ENCODE data around the gene RNU7-1.
A peak's percentile ranks its signal among the peaks of the same experiment; 100 is the strongest.
"Not testable (repeated sequence)": the region's sequence is repeated elsewhere in the genome, so short reads cannot be mapped to it uniquely, and the experiment has no call there.

RNU7-1 gene

DNA sequence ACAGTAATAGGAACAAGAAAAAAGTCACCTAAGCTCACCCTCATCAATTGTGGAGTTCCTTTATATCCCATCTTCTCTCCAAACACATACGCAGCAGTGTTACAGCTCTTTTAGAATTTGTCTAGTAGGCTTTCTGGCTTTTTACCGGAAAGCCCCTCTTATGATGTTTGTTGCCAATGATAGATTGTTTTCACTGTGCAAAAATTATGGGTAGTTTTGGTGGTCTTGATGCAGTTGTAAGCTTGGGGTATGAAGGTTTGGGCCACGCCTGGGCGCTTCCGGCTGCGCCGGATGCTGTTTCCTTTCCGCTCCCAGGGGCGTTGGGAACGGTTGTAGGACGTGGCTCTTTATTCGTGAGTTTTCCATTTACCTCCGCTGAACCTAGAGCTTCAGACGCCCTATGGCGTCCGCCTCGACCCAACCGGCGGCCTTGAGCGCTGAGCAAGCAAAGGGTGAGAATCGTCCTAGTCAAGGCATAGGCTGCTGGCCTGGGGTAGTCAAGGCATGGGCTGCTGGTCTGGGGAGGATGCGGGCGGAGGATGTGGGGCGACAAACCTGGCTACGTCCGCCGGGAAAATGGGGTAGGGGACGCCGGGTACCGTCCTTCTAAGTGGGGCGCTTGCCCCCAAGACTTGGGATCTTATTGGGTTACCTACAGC is at the start of gene RNU7-1, which contains the start of gene C12orf57:
TSS of gene RNU7-1 (plus strand) at position 95 of the 659 bp plus-strand sequence.
TSS of gene C12orf57 (plus strand) at position 301 of the 659 bp plus-strand sequence. CDS start at position 401, 100 bp downstream.
- no peak for DNase-seq (ENCODE audit: low read depth)

DNA sequence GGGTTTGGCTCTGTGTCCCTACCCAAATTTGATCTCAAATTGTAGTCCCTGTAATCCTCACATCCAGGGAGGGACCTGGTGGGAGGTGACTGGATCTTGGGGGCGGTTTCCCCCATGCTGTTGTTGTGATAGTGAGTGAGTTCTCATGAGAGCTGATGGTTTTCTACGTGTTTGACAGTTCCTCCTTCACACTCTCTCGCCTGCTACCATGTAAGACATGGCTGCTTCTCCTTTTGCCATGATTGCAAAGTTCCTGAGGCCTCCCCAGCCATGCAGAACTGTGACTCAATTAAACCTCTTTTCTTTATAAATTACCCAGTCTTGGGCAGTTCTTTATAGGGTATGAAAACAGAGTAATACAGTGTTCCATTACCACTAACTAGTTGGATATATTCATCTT is 49.3 kb upstream of the RNU7-1 start:
- DNase-seq (ENCODE audit: low read depth) = no peak

DNA sequence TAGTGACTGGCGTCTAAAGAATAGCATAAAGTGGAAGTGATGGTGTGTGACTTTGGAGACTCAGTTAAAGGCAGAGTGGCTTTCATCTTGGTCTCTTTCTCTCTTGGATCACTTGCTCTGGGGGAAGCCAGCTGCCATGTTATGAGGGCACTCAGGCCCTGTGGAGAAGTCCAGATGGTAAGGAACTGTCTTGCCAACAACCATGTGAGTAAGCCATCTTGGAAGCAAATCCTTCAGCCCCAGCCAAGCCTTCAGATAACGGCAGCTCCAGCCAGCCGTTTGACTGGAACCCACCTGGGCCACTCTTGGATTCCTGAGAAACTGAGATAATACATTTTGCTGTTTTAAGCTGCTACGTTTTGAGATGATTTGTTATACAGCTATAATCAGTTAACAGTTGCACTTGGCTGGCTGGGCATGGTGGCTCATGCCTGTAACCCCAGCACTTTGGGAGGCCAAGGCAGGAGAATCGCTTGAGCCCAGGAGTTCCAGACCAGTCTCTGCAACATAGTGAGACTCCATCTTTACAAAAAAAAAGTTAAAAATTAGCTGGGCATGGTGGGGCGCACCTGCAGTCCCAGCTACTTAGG is 46.7 kb upstream of the RNU7-1 start:
- DNase-seq (ENCODE audit: low read depth) = no peak

DNA sequence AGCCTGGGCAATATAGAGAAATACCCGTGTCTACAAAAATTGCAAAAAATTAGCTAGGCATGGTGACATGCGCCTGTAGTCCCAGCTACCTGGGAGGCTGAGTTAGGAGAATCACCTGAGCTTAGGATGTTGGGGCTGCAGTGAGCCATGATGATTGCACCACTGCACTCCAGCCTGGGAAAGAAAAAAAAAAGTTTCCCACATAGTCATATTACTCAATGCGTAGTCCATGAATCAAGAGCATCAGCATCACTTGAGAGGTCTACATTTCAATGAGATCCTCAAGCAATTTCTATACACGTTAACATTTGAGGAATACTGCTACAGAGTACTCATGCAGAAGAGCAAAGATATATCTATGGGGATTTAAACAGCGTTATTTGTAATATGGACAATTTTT is 44.2 kb upstream of the RNU7-1 start:
- no peak for DNase-seq (ENCODE audit: low read depth)

DNA sequence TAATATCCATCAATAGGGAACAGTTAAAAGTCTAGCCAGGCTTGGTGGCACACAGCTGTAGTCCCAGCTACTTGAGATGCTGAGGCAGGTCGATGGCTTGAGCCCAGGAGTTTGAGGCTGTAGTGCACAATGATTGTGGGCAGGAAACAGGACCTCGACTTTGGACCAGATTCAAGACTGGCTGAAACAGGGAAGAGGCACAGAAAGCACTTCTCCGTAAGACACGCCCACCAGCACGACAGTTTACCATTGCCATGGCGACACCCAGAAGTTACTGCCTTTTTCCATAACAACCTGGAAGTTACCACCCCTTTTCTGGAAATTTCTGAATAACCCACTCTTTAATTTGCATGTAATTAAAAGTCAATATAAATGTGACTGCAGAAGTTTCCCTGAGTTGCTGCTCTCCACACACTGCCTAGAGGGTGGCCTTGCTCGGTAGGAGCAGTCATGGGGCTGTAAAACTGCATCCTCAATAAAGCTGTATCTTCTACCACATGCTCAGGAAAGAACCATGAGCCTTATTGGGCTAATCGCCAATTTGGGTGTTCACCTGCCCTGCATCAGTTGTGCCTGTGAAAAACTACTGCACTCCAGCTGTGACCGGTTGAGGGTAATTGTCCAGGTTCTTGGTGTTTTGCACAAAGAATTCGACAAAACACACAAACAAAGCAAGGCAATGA is 43.6 kb upstream of the RNU7-1 start:
- DNase-seq (ENCODE audit: low read depth) = no peak

DNA sequence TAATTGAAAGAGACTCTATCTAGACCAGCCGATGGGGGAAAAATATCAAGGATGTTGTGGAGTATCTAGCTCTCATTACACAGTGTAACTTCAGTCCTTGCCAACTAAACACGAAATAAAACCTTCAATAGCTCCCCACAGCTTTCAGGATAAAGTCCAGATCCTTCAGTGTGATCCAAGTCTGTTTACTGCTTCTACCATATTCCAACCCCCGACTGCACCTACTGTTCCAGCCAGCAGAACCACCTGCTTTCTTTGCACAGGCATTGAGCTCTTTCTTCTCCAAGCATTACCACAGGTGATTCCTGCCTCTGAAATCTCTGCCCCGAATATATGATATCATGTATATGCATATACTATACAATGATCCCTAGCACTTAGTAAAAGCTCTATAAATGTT is 41.2 kb upstream of the RNU7-1 start:
- no peak for DNase-seq (ENCODE audit: low read depth)

DNA sequence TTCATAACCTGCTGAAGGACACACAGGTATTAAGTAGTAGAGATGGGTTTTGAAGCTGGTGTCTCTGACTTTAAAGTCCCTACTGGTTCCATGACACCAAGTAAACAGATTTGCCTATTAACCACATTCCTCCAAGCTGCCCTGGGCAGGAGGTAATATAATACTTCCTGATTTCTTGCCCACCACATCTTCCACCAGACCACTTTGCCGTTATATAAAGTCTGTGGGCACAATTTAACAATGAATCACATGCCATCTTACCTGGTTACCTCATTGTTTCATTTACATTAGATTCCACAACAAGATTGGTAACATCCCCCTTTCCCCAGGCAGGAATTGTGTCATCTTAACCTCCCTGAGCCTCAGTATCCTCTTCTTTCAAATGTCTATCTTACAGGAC is 39.9 kb upstream of the RNU7-1 start:
- no peak for DNase-seq (ENCODE audit: low read depth)

DNA sequence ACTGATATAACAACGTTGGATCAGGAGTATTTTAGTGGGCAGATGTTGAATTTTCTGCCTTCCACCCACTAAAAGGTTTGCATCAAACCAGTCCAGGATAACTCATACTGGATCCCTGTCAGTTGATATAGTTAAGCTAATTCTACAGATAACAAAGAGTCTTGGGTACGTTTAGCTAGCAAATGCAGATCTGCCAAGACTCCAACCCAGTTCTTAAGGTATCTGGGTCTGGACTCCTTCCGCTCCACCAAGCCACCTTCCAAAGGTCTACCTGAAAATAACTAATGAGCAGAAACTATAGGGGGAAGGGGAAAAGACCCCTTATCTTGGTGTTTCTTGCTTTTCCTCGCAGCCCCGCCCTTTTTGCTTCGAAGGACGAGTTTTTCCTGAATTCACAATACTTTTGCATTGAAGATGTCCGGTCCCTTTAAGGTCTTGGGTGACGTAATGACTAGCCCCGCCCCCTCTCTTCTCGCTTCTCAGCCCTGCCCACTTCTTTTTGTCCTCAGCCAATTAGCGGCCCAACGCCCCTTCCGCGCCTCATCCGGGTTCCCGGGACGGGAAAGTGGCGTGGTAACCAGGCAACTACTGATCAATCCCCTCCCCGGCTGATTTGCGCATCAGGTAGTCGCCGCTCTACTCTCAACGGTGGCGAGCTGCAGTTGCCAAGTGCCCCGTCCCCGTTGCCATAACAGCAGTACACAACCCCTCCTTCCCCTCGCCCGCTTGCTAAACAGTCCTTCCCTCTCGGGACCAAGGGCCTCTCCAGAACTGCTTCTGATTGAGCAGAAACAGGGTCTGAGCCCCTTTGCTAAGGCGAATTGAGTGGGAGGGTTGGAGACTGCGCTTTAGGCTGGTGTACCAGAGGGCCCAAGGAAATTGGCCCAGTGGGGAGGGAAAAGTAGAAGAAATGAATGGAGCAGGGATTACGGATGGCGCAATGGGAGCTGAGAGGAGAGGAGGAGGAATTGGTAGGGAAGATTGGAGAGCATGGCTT is 39.0 kb upstream of the RNU7-1 start, which contains the start of gene LRRC23:
TSS of gene LRRC23 (plus strand) at position 543 of the 997 bp plus-strand sequence. CDS start 812 bp downstream, outside the sequence.
- peak; percentile 71 for DNase-seq (ENCODE audit: low read depth)

DNA sequence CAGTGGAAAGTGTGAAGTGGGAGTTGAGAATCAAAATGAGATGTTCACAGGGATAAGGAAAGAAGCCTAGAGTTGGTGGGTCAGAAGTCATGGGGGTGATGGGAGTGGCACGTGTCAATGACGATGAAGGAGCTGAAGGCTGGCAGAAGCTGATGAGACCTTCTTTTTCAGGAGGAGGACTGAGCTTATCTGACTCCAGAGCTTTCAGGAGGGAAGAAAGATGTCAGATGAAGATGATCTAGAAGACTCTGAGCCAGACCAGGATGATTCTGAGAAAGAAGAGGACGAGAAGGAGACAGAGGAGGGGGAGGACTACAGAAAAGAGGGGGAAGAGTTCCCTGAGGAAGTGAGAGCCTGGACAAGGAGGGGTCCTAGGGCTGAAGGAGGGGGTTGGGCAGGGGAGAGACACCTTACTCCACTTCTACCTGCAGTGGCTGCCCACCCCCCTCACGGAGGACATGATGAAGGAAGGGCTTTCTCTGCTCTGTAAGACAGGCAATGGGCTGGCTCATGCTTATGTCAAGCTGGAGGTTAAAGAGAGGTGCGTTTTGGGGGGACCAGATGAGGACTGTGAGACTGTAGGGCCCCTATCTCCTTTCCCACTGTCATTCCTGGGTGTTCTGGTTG is 38.1 kb upstream of the RNU7-1 start:
- no peak for DNase-seq (ENCODE audit: low read depth)

DNA sequence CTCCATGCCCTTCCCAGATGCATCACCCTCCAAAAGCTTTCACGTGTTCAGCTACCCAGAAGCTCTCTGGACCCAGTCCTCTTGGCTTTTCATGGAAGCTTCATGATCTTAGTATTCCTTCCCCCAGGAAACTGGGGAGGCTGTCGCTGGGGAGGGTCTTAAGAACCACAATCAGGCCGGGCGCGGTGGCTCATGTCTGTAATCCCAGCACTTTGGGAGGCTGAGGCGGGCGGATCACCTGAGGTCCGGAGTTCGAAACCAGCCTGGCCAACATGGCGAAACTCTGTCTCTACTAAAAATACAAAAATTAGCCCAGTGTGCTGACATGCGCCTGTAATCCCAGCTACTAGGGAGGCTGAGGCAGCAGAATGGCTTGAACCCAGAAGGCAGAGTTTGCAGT is 35.5 kb upstream of the RNU7-1 start:
- DNase-seq (ENCODE audit: low read depth) = not testable (repeated sequence)

DNA sequence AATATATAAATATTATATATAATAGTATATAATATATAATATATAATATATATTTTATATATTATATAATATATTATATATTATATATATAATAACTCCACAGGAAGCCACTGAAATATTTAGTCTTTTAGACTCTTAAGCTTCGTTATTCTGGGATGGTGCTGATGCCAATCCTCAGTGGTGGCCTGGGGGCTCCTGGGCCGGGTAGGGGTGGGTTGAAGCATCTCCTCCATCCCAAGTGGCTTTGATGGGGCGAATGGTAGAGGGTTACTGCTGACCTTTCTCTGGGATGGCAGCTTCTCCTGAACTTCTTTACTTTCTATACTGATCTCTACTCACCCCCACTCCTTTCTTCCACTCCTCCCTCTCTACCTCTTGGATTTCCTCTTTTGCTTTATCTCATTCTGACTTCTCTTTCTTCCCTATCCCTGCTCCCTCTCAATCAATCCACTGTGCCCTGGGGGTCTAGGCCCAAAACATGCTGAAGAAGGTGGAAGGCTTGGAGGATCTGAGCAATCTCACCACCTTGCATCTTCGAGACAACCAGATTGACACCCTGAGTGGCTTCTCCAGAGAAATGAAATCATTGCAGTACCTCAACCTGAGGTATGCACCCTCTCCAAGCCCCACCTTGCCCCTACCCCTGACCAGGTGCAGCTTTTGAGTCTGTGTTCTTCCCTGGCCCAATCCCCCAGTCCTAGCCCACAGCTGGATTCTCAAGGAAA is 34.0 kb upstream of the RNU7-1 start:
- DNase-seq (ENCODE audit: low read depth) = no peak

DNA sequence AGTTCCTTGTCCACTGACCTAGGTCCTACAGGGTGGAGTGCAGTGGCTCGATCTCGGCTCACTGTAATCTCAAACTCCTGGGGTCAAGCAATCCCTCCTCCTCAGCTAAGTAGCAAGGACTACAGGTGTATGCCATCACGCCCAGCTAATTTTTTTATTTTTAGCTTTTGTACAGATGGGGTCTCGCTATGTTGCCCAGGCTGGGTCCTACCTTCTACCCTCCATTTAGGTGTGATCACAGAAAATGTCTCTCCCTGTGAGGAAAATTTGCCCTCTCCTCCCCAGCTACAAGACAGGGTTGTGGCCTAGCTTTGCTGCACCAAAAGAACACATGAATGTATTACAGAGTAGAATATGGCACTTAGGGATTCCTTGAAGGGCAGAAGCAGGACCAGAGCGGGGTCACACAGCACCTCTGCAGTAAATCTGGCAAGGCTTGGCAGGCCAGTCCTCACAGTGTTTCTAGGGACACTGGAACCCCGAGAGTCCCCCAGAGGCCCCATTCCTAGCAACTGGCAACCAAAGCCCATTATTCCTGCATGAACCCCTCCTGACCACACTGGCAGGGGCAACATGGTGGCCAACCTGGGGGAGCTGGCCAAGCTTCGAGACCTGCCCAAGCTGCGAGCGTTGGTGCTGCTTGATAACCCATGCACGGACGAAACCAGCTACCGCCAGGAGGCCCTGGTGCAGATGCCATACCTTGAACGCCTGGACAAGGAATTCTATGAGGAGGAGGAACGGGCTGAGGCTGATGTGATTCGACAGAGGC is 31.3 kb upstream of the RNU7-1 start:
- DNase-seq (ENCODE audit: low read depth) = no peak

DNA sequence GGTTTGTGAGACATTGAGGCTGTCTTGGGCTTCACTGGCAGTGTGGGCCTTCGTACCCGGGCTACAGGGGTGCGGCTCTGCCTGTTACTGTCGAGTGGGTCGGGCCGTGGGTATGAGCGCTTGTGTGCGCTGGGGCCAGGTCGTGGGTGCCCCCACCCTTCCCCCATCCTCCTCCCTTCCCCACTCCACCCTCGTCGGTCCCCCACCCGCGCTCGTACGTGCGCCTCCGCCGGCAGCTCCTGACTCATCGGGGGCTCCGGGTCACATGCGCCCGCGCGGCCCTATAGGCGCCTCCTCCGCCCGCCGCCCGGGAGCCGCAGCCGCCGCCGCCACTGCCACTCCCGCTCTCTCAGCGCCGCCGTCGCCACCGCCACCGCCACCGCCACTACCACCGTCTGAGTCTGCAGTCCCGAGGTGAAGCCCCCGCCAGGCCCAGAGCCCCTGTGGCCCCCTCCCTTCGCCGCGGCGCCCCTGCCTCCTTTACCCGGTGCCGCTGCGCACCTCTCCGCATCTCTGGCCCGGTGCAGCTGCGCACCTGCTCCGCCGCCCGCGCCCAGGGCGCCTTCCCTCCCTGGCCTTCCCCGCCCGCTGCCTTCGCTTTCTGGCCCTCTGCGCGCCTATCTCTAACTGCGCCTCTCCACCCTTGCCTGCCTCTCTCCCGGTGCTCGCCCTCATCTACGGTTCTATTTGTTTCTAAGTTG is 29.2 kb upstream of the RNU7-1 start, which contains the start of gene ENO2:
TSS of gene ENO2 (plus strand) at position 335 of the 701 bp plus-strand sequence. CDS start 1,253 bp downstream, outside the sequence.
- DNase-seq (ENCODE audit: low read depth) = no peak

DNA sequence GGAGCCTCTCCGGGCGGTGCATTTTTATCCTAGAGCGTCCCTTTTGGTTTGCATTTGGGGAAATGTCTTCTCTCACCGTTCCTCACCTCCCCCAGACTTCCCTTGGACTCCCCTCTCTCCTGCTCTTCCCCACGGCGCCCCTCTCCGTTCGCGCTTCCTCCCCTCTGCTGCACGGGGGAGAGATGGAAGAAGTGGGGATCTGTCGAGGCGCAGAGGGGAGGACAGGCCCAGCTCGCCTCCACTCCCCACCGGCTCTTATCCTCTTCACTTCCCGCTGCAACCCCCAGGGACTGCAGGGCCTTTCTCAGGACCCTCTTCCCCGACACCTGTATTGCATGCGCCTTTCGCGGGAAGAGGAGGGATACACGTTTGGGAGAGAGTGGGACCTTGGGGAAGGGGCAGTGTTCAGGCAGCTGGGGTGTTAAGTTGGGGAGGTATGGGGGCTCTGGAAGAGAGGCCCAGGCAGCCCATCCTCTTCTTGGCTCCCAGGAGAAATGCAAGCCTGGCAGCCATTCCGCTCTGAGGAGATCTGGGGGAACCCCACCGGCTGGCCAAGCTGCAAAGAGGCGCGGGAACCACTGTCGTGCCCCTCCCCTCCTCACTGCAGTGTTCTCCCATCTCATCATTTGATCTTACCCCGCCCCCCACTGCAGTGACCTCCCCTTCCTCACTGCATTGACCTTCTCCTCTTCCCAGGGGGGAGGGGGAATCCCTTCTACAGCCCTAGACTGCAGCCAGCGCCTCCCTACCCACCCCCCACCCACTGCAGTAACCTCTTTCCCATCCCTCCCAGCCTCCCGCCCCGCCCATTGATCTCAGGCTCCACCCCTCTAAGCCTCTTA is 28.4 kb upstream of the RNU7-1 start:
- no peak for DNase-seq (ENCODE audit: low read depth)

DNA sequence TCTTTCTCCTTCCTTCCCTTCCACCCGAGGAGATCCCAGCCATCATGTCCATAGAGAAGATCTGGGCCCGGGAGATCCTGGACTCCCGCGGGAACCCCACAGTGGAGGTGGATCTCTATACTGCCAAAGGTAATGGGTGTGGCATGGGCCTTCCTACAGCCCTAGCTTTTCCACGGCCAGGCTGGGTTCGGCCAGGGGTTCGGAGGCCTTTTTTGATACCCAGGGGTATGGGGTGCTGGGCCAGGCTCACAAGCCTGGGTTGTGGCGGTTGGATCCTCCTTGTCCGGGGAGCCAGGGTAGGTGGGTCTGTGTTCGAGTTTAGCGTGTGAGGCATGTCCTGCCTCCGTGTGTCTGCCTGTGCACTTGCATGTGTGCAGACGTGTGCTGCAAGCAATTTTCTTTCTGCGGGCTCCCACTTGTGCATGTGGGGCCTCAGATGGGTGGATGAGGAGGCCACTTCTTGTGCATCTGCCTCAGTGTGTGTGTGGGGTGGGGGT is 27.8 kb upstream of the RNU7-1 start:
- no peak for DNase-seq (ENCODE audit: low read depth)

DNA sequence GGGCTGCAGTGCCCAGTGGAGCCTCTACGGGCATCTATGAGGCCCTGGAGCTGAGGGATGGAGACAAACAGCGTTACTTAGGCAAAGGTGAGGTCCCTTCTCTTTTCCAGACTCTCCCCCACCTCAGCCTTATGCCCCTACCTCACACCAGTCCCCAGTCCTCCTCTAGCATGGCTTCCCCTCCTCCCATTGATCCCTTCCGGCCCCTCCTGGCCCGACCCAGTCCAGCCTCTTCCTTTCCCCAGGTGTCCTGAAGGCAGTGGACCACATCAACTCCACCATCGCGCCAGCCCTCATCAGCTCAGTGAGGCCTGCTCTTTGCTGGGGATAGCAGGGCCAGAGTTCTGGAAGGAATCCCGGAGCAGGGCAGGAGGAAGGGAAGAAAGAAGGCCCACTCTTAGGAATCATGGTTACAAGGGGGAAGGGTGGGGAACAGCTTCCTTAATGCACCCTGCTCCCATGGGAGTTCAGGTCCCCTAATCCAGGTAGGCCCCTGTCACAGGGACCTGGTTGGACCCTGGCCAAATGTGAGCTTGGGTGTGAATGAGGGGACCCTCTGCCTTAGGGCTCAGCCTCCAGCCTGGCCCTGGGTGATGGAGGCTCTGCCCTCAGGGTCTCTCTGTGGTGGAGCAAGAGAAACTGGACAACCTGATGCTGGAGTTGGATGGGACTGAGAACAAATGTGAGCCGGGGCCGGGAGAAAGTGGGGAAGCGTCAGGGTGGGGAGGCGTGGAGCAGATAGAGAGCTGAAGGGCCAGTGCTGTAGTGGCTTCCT is 27.0 kb upstream of the RNU7-1 start:
- no peak for DNase-seq (ENCODE audit: low read depth)

DNA sequence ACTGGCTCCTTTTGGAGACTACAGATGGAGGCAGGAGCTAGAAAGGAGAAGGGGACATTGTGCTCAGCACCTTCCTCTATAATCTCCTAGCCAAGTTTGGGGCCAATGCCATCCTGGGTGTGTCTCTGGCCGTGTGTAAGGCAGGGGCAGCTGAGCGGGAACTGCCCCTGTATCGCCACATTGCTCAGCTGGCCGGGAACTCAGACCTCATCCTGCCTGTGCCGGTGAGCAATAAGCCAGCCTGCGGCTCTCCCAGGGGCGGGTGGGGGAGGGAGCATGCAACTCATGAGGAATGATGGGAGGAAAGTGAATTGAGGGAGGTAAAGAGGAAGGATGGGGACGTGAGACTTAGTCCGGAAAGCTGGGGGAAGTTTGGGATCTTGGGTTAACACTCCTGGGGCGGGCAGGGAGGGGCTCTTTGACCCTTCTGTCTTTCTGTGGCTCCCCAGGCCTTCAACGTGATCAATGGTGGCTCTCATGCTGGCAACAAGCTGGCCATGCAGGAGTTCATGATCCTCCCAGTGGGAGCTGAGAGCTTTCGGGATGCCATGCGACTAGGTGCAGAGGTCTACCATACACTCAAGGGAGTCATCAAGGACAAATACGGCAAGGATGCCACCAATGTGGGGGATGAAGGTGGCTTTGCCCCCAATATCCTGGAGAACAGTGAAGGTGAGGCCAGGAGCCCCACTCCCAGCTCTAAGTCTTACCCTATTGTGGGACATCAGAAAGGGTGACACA is 26.0 kb upstream of the RNU7-1 start:
- DNase-seq (ENCODE audit: low read depth) = no peak

Measured in non-pigmented ciliary epithelial cell (primary cell).